Subcutaneous preadipocyte (primary cell): ENCODE measurements around the gene AGXT2. TPM values are rescaled to one million over a fixed set of nuclear protein-coding genes. Genes with fewer than 3 reads are reported as not detected.

ENCODE experiments used
- total RNA-seq: library from RNA; depleted of rRNA; stranded (reverse); fragments of >200 nt; gene quantifications from 2 replicates; pipeline ENCODE4 v1.2.3, GENCODE V29; 2012

AGXT2 gene, protein sequence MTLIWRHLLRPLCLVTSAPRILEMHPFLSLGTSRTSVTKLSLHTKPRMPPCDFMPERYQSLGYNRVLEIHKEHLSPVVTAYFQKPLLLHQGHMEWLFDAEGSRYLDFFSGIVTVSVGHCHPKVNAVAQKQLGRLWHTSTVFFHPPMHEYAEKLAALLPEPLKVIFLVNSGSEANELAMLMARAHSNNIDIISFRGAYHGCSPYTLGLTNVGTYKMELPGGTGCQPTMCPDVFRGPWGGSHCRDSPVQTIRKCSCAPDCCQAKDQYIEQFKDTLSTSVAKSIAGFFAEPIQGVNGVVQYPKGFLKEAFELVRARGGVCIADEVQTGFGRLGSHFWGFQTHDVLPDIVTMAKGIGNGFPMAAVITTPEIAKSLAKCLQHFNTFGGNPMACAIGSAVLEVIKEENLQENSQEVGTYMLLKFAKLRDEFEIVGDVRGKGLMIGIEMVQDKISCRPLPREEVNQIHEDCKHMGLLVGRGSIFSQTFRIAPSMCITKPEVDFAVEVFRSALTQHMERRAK
- not detected in 2 replicates for total RNA-seq

DNA sequence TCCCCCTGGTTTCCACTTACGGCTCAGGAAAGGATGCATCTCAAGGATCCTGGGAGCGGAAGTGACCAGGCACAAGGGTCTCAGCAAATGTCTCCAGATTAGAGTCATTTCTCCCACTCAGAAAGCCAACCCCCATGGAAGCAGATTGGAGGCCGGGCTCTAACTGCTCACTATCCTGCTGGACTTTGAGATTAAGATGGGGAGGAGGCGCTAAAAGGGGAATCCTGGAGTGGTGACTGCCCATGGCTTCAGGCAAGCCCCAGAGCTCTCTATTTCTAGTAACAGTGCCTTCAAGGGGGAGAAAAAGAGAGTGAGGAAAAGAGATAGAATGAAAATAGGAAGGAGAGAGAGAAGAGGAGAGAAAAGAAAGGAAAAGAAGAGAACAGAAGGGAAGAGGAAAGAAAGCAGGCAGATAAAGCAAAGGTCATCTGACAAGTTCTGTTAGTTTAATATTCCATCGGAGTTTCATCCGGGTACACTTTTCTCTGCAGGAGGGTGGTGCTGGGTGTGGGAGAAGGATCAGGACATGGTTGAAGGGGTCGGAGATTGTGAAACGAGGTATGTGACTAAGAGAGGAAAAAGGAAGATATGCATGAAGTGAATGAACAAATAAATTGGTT, at the start of gene AGXT2:
Gene AGXT2, minus strand, starts transcription at position 165 of the 620 bp plus-strand sequence. Its CDS starts 57 bp downstream, at position 108.

Other genes starting within 250 kb of the AGXT2 start
- gene TTC23L, start 208.8 kb downstream of the AGXT2 start, total RNA-seq = under 0.01 TPM in 1 of 2 replicates, not detected in the other
- gene RAD1, start 132.4 kb downstream of the AGXT2 start, total RNA-seq = 23.9 and 25.0 TPM in 2 replicates
- 38.2 and 40.5 TPM in 2 replicates for gene BRIX1, start 132.2 kb downstream of the AGXT2 start, total RNA-seq
- 22.0 and 31.9 TPM in 2 replicates for gene DNAJC21, start 118.4 kb downstream of the AGXT2 start, total RNA-seq
- under 0.01 and 0.20 TPM in 2 replicates for gene PRLR, start 182.5 kb upstream of the AGXT2 start, total RNA-seq